Articular chondrocyte of knee joint (primary cell): ENCODE data around the gene SOAT1. TPM values are rescaled to one million over a fixed set of nuclear protein-coding genes. Genes with fewer than 3 reads are reported as not detected.

Experiments used
- small RNA-seq: library from RNA; depleted of rRNA; stranded (forward); fragments of <200 nt; gene quantifications from one replicate; pipeline ENCODE3, GENCODE V24; 2012
- total RNA-seq: library from RNA; depleted of rRNA; stranded (reverse); fragments of >200 nt; gene quantifications from 2 replicates; pipeline ENCODE4 v1.2.3, GENCODE V29; 2012

SOAT1 gene
- 52.9 and 61.0 TPM in 2 replicates for total RNA-seq

GRCh38 chr1:179293340-179294327 is at the start of gene SOAT1:
Gene SOAT1, plus strand, starts transcription at chr1:179293797. Its CDS starts 8,888 bp downstream, at chr1:179302685.

DNA sequence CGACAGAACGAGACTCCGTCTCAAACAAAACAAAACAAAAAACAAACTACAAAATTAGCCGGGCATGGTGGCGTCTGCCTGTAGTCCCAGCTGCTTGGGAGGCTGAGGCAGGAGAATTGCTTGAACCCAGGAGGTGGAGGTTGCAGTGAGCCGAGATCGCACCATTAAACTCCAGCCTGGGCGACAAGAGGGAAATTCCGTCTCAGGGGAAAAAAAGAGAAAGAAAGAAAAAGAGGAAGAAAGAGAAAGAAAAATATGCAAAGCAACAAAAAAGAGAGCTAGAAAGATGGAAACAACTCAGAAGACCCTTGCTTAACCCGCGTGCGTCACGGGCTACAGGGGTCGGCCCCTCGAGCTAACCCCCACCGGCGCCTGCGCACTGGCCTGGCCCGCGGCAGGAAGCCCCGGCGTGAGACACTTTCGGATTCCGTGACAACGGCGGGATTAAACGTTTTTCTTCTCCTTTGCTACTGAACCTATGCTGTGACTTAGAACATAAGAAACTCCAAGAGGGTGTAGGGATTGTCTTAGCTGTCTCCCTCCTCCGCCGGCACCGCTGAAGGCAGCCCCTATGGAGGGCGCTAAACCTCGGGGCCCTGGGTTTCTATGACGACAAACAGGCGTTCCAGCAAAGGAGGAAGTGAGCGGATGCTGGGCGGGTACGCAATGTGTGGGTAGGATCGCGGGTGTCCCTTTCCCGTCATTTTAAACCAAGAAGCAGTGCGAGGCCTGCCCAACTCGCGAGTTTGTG is 71.9 kb downstream of the SOAT1 start, which contains the start of gene AXDND1:
Gene AXDND1, plus strand, starts transcription at position 630 of the 751 bp plus-strand sequence. CDS start 539 bp downstream, outside the sequence.

Small RNA genes within 50 kb of the gene (small RNA-seq; reads per million reads assigned to genes)
- gene AL512326.2: not detected

Other genes starting within 250 kb of the SOAT1 start
- 24.2 and 29.1 TPM in 2 replicates for gene TOR3A, start 211.7 kb upstream of the SOAT1 start, total RNA-seq
- gene ABL2, start 64.1 kb upstream of the SOAT1 start, total RNA-seq: 102 and 125 TPM in 2 replicates
- 0.54 and 3.8 TPM in 2 replicates for gene AXDND1, start 72.2 kb downstream of the SOAT1 start, total RNA-seq